WERI-Rb-1 (cell line): Measurements from ENCODE around the gene STPG1.
A peak's percentile ranks its signal among the peaks of the same experiment; 100 is the strongest.

Source experiments
- DNase-seq: peaks from one replicate; pipeline ENCODE4 v3.0.0-alpha.2; 2020
- H3K27ac ChIP-seq: fragments of 250-450 bp; sonication (Bioruptor Pico); 2 replicates; pipeline ENCODE4 v1.5.1; 2020; ENCODE audit warnings: mild to moderate bottlenecking, moderate library complexity
- H3K27me3 ChIP-seq: fragments of 250-450 bp; sonication (Bioruptor Pico); 2 replicates; pipeline ENCODE4 v1.5.1; 2021; ENCODE audit warnings: mild to moderate bottlenecking, low read depth, moderate library complexity; ENCODE audit not compliant: insufficient read depth, severe bottlenecking
- H3K36me3 ChIP-seq: fragments of 250-450 bp; sonication (Bioruptor Pico); 2 replicates; pipeline ENCODE4 v1.5.1; 2020; ENCODE audit warnings: mild to moderate bottlenecking, moderate library complexity
- H3K4me3 ChIP-seq: 2 replicates; pipeline ENCODE4 v1.5.1; 2011; ENCODE audit warnings: low read depth, mild to moderate bottlenecking, control low read depth, low read length
- H3K9me3 ChIP-seq: fragments of 250-450 bp; sonication (Bioruptor Pico); 2 replicates; pipeline ENCODE4 v1.5.1; 2021; ENCODE audit warnings: mild to moderate bottlenecking, moderate library complexity; ENCODE audit not compliant: severe bottlenecking
- CTCF ChIP-seq: IDR thresholded peaks from 2 replicates; pipeline ENCODE4 v1.5.1; 2011; ENCODE audit warnings: low read depth, mild to moderate bottlenecking, control low read depth, inconsistent platforms, low read length

STPG1 gene

GRCh38 chr1:24386241-24386640, 27.3 kb downstream of the STPG1 start:
- no peak for TF ChIP-seq CTCF
- no peaks in the 10 kb centered on the region for H3K9me3 ChIP-seq
- H3K27me3 ChIP-seq = no peaks in the 10 kb centered on the region
- H3K4me3 ChIP-seq = no peak overlapping the region
- peaks cover 3% of the 10 kb centered on the region; the same call in 1 of the 2 replicates for H3K36me3 ChIP-seq
- no peak for DNase-seq
- no peak overlapping the region for H3K27ac ChIP-seq

GRCh38 chr1:24385160-24385940, 28.2 kb downstream of the STPG1 start:
- Histone ChIP-seq H3K27ac (no peak overlapping the region), H3K36me3 (peaks cover 3% of the 10 kb centered on the region; the same call in 1 of the 2 replicates), H3K4me3 (no peak overlapping the region), H3K9me3 (no peaks in the 10 kb centered on the region), H3K27me3 (no peaks in the 10 kb centered on the region)
- peak; percentile 93 for TF ChIP-seq CTCF
- DNase-seq = peak; percentile 39

- no peak overlapping the region for H3K27ac ChIP-seq
- DNase-seq = no peak
- no peak for TF ChIP-seq CTCF
- H3K27me3 ChIP-seq = no peaks in the 10 kb centered on the region
- no peak overlapping the region for H3K4me3 ChIP-seq
- H3K9me3 ChIP-seq = no peaks in the 10 kb centered on the region
- H3K36me3 ChIP-seq = peaks cover 3% of the 10 kb centered on the region; the same call in 1 of the 2 replicates
Observed at GRCh38 chr1:24384251-24385090, 29.1 kb downstream of the STPG1 start.

- no peak for DNase-seq
- Histone ChIP-seq H3K27me3 (no peaks in the 10 kb centered on the region), H3K4me3 (no peak overlapping the region), H3K27ac (no peak overlapping the region), H3K36me3 (peaks cover 8% of the 10 kb centered on the region; the same call in 1 of the 2 replicates), H3K9me3 (no peaks in the 10 kb centered on the region)
- TF ChIP-seq CTCF = no peak
Observed at GRCh38 chr1:24383381-24383940, 30.1 kb downstream of the STPG1 start.

GRCh38 chr1:24382165-24382577, 31.4 kb downstream of the STPG1 start:
- no peak for TF ChIP-seq CTCF
- Histone ChIP-seq H3K4me3 (no peak overlapping the region), H3K27me3 (no peaks in the 10 kb centered on the region), H3K27ac (no peak overlapping the region), H3K9me3 (no peaks in the 10 kb centered on the region), H3K36me3 (peaks cover 11% of the 10 kb centered on the region; the same call in 1 of the 2 replicates)
- no peak for DNase-seq
